Neutrophil (primary cell): ENCODE data around the gene CMTM8.

Experiments used
- H3K27ac ChIP-seq: fragments of 200-600 bp; sonication (generic); 2 replicates; pipeline ENCODE4 v1.5.1; 2016; ENCODE audit warnings: mild to moderate bottlenecking, moderate library complexity
- H3K27me3 ChIP-seq: fragments of 200-600 bp; sonication (generic); 2 replicates; pipeline ENCODE4 v1.6.0; 2016; ENCODE audit warnings: mild to moderate bottlenecking
- H3K36me3 ChIP-seq: fragments of 200-600 bp; sonication (generic); 2 replicates; pipeline ENCODE4 v1.5.1; 2017
- H3K4me1 ChIP-seq, 2 experiments: fragments of 200-600 bp in 1 of 2; sonication (generic) in 1 of 2; 1 replicate in 1 of 2; 2 replicates in 1 of 2; pipeline versions ENCODE4 v1.5.1 to v1.6.1; 2013 to 2016; ENCODE audit warnings: low read depth in 1 of 2, low read length in 1 of 2, mild to moderate bottlenecking in 1 of 2, moderate library complexity in 1 of 2; ENCODE audit not compliant: control insufficient read depth in 1 of 2, insufficient read depth in 1 of 2
- H3K4me3 ChIP-seq, 2 experiments: fragments of 200-600 bp in 1 of 2; sonication (generic) in 1 of 2; 1 replicate in 1 of 2; 2 replicates in 1 of 2; pipeline ENCODE4 v1.5.1; 2013 to 2016; ENCODE audit warnings: low read depth in 1 of 2, low read length in 1 of 2, mild to moderate bottlenecking in 1 of 2, moderate library complexity in 1 of 2
- H3K9me3 ChIP-seq: fragments of 200-600 bp; sonication (generic); 2 replicates; pipeline ENCODE4 v1.5.1; 2016
- TF ChIP-seq, protein P1 (sequence below): fragments of 200-600 bp; sonication (generic); IDR thresholded peaks from 2 replicates; pipeline ENCODE4 v1.5.1; 2016; ENCODE audit warnings: antibody characterized with exemption

CMTM8 gene

GRCh38 chr3:32337505-32337904 is 99.0 kb downstream of the CMTM8 start:
- Histone ChIP-seq H3K36me3 (no peaks in the 10 kb centered on the region), H3K9me3 (no peaks in the 10 kb centered on the region), H3K27ac (no peak overlapping the region), H3K4me1 (no peaks in the 10 kb centered on the region), H3K27me3 (no peaks in the 10 kb centered on the region), H3K4me3 (no peak overlapping the region)
- TF ChIP-seq, protein P1, sequence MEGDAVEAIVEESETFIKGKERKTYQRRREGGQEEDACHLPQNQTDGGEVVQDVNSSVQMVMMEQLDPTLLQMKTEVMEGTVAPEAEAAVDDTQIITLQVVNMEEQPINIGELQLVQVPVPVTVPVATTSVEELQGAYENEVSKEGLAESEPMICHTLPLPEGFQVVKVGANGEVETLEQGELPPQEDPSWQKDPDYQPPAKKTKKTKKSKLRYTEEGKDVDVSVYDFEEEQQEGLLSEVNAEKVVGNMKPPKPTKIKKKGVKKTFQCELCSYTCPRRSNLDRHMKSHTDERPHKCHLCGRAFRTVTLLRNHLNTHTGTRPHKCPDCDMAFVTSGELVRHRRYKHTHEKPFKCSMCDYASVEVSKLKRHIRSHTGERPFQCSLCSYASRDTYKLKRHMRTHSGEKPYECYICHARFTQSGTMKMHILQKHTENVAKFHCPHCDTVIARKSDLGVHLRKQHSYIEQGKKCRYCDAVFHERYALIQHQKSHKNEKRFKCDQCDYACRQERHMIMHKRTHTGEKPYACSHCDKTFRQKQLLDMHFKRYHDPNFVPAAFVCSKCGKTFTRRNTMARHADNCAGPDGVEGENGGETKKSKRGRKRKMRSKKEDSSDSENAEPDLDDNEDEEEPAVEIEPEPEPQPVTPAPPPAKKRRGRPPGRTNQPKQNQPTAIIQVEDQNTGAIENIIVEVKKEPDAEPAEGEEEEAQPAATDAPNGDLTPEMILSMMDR, result no peak

DNA sequence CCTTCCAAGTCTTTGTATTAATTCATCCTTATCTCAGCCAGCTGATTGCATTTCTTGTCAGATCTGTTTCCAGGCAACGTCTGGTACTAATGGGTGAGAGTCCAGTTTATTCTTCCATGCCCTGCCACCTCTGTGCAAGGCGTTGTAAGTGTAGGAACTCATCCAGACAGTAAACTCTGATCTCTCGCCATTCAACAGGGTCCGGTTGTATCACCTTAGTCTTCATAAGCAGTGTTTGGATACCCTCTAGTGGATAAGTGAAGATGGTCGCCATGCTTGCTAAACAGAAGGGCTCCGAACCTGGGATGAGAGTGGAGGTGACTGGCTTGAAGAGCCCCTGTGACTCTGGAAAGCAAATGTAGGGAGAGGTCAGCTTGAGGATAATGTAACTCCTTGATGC is 101.6 kb downstream of the CMTM8 start:
- Histone ChIP-seq H3K4me3 (no peak overlapping the region), H3K27me3 (no peaks in the 10 kb centered on the region), H3K4me1 (no peaks in the 10 kb centered on the region), H3K27ac (no peak overlapping the region), H3K9me3 (no peaks in the 10 kb centered on the region), H3K36me3 (no peaks in the 10 kb centered on the region)
- TF ChIP-seq, protein P1, result no peak

DNA sequence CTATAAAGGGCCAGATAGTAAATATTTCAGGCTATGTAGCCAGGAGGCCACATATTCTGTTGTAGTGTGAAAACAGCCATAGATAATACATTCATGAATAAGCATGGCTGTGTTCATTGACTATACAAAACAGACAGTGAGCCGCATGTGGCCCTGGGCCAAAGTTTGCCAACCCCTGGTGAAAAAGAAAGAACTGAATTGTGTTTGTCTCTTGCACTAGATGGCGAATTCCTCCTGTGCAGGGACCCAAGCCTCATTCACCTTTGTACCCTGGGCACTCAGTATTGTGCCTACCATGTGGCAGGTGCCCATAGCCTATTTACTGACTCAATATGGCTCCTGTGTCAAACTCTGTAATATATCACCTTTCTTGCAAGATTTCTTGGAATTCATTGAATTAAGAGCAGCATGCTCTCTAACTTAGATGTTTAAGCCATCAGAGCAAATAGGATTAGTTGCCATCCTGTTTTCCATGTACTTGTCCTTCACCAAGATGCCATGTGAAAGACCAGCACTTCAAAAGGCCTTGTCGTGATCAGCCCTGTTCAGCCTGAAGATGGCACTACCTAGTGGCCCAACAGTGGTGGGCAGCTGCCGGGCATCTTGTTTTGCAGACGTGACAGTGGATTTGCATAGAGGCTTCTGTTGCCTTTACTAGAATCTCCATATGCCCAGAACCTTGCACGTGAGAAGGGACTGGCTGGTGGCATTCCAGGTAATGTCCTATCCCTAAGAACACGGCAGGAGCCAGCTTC is 102.3 kb downstream of the CMTM8 start:
- H3K36me3 ChIP-seq, result no peaks in the 10 kb centered on the region
- TF ChIP-seq, protein P1, result no peak
- no peaks in the 10 kb centered on the region for H3K9me3 ChIP-seq
- H3K4me3 ChIP-seq, result no peak overlapping the region
- no peaks in the 10 kb centered on the region for H3K27me3 ChIP-seq
- no peaks in the 10 kb centered on the region for H3K4me1 ChIP-seq
- H3K27ac ChIP-seq, result no peak overlapping the region

DNA sequence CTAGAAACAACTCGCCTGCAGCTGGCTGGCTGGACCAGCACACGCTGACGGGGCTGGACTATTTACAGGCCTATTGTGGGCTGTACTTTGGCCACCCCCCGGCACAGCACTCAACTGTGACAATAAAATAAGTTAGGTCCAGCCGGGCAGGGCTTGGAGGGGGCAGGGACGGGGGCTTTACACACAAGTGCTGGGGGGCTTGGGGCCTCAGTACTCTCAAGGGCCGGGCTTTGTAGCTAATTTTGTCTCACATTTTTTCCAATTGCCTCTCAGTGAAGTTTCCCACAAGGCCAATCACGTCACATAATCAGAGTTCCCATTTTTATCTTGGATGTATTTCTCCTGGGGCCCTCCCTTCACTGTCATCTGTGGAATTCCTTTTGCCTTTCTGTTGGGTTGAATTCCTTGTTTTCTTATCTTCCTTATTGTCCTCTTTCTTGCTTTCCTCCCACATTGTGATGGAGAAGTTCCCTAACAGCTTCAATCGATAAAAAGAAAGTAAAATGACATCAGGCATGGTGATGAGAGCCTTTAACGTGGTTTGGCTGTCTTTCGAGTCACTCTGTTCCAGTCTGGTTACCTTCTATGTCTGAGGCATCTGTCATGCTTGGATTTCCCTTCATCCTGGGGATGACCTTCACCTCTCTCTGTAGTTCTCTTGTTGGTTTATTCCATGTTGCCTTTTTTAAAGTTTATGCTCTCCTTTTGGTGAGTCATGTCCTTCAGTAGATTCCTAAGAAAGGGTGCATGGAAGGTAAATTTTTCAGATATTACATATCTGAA is 109.1 kb downstream of the CMTM8 start:
- no peaks in the 10 kb centered on the region for H3K36me3 ChIP-seq
- no peak overlapping the region for H3K27ac ChIP-seq
- TF ChIP-seq, protein P1, result no peak
- no peak overlapping the region for H3K4me3 ChIP-seq
- no peaks in the 10 kb centered on the region for H3K27me3 ChIP-seq
- no peaks in the 10 kb centered on the region for H3K9me3 ChIP-seq
- peaks cover 4% of the 10 kb centered on the region in 2 experiments for H3K4me1 ChIP-seq

GRCh38 chr3:32349184-32349583 is 110.7 kb downstream of the CMTM8 start:
- no peaks in the 10 kb centered on the region for H3K27me3 ChIP-seq
- H3K4me1 ChIP-seq, result peaks cover 5 to 6% of the 10 kb centered on the region in 2 experiments
- no peaks in the 10 kb centered on the region for H3K9me3 ChIP-seq
- no peaks in the 10 kb centered on the region for H3K36me3 ChIP-seq
- H3K27ac ChIP-seq, result no peak overlapping the region
- TF ChIP-seq, protein P1, result no peak
- H3K4me3 ChIP-seq, result no peak overlapping the region
